ENCODE results near the gene NT5C.

DNA sequence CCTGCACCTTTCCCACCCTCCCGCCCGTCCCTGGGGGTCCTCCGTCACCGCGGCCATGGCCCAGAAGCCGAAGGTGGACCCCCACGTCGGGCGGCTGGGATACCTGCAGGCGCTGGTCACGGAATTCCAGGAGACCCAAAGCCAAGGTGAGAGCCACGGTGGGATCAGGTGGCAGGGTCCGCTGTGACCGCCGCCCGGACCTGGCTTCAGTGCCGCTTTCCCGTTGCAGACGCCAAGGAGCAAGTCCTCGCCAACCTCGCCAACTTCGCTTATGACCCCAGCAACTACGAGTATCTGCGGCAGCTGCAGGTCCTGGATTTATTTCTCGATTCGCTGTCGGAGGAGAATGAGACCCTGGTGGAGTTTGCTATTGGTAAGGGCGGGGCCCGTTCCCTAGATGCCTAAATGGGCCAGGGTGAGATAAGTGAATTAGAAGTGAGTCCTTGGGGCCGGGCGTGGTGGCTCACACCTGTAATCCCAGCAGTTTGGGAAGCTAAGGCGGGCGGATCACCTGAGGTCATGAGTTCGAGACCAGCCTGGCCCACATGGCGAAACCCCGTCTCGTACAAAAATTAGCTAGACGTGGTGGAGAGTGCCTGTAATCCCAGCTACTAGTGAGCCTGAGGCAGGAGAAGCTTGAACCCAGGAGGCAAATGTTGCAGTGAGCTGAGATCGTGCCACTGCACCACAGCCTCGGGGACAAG, 21.2 kb downstream of the NT5C start:
- TF ChIP-seq POLR2A (IDR thresholded peaks at IDR 0.05) = no peak
- TF ChIP-seq, protein P1, sequence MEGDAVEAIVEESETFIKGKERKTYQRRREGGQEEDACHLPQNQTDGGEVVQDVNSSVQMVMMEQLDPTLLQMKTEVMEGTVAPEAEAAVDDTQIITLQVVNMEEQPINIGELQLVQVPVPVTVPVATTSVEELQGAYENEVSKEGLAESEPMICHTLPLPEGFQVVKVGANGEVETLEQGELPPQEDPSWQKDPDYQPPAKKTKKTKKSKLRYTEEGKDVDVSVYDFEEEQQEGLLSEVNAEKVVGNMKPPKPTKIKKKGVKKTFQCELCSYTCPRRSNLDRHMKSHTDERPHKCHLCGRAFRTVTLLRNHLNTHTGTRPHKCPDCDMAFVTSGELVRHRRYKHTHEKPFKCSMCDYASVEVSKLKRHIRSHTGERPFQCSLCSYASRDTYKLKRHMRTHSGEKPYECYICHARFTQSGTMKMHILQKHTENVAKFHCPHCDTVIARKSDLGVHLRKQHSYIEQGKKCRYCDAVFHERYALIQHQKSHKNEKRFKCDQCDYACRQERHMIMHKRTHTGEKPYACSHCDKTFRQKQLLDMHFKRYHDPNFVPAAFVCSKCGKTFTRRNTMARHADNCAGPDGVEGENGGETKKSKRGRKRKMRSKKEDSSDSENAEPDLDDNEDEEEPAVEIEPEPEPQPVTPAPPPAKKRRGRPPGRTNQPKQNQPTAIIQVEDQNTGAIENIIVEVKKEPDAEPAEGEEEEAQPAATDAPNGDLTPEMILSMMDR (IDR thresholded peaks at IDR 0.05) = no peak

All from Peyer's patch (tissue), 4 donors.